ENCODE results near the gene MLN. TPM values are rescaled to one million over a fixed set of nuclear protein-coding genes. Genes with fewer than 3 reads are reported as not detected.

Gene MLN
- polyA plus RNA-seq, 1 of the 3 experiments (the other 2 are of a cell fraction): not detected

DNA sequence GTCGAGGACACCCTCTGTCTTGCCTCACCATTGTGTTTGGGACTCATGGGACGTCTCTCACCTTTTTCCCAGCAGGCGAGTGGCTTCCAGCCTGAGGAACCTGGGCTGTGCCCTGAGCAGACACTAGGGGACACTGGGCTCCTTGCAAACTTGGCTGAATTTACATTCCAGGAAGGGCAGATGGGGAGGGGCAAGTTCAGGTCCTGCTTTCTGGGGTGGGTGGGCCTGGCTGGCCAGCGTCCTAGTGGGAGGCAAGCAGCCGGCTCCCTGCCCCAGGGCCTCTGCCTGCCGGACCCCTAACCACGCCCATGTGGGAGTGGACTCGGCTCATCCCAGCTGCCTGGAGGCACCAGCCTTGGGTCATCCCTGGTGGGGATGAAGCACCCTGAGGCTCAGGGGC is 48.2 kb upstream of the MLN start:
- H3K4me2 ChIP-seq: no peak overlapping the region
- no peak overlapping the region for H3K4me3 ChIP-seq (ENCODE audit: low read depth in 2 of 2, low read length in 1 of 2)
- POLR2A ChIA-PET: no interaction called here
- H3K36me3 ChIP-seq (replicated peaks in 1 of 2; ENCODE audit: control insufficient read depth in 1 of 2, insufficient read depth in 2 of 2, low read length in 1 of 2): no peaks in the 10 kb centered on the region
- CTCF ChIA-PET: interaction anchor here (1.1 to 3.9 kb wide), 2 partner anchors 80 to 203 kb away, joined by 3 to 21 read pairs; no protein-coding TSS in a partner anchor
- no peaks in the 10 kb centered on the region for H3K9me3 ChIP-seq
- H3K9me2 ChIP-seq: no peaks in the 10 kb centered on the region
- H3K79me2 ChIP-seq (ENCODE audit: insufficient read depth): no peaks in the 10 kb centered on the region
- H2AFZ ChIP-seq (ENCODE audit: low read depth): no peak overlapping the region
- no peak overlapping the region for H3K27ac ChIP-seq (ENCODE audit: low read depth in 2 of 2, low read length in 1 of 2)
- no peaks in the 10 kb centered on the region for H3F3A ChIP-seq (replicated peaks; ENCODE audit: insufficient read depth)
- H3K27me3 ChIP-seq (ENCODE audit: insufficient read depth): no peaks in the 10 kb centered on the region
- H3K4me1 ChIP-seq (ENCODE audit: control insufficient read depth in 1 of 2, insufficient read depth in 2 of 2, low read depth in 1 of 2, low read length in 1 of 2): peaks cover 0 to 4% of the 10 kb centered on the region in 2 experiments; a peak in 1 of 4 replicates
- H4K20me1 ChIP-seq (ENCODE audit: insufficient read depth): no peaks in the 10 kb centered on the region
- no peak for DNase-seq
- WGBS (ENCODE audit: low lambda C conversion rate): 56% methylated on average over 8 of the region's 8 CpGs
- TF ChIP-seq, protein P1, sequence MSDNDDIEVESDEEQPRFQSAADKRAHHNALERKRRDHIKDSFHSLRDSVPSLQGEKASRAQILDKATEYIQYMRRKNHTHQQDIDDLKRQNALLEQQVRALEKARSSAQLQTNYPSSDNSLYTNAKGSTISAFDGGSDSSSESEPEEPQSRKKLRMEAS (IDR thresholded peaks at IDR 0.05; ENCODE audit: low read depth): no peak
- TF ChIP-seq FOXJ3 (CRISPR knock-in tag; IDR thresholded peaks at IDR 0.05) (no peak), GABPA (IDR thresholded peaks at IDR 0.05; ENCODE audit: low read depth) (no peak), MXI1 (IDR thresholded peaks at IDR 0.05; ENCODE audit: low read depth, low read length) (no peak), TCF12 (IDR thresholded peaks at IDR 0.05) (no peak), JUND (IDR thresholded peaks at IDR 0.05) (no peak), POLR2AphosphoS5 (IDR thresholded peaks at IDR 0.05; ENCODE audit: low read depth, low read length) (no peak), RAD21 (IDR thresholded peaks at IDR 0.05; ENCODE audit: low read length) (peak; percentile 61), RXRA (IDR thresholded peaks at IDR 0.05; ENCODE audit: borderline replicate concordance, low read depth) (no peak), EP300 (IDR thresholded peaks at IDR 0.05; ENCODE audit: borderline replicate concordance in 1 of 2, low read depth in 1 of 2, low read length in 1 of 2) (no peak), SMC3 (IDR thresholded peaks at IDR 0.05; ENCODE audit: low read depth, low read length) (peak; percentile 40), GATA2 (CRISPR knock-in tag; IDR thresholded peaks at IDR 0.05) (no peak), FOXM1 (IDR thresholded peaks at IDR 0.05; ENCODE audit: low read depth) (no peak), SIN3A (IDR thresholded peaks at IDR 0.05; ENCODE audit: borderline replicate concordance, low read depth, low read length) (no peak), RFX5 (IDR thresholded peaks at IDR 0.05; ENCODE audit: low read length) (no peak), YY1 (IDR thresholded peaks at IDR 0.05; ENCODE audit: low read depth) (no peak), ELF1 (IDR thresholded peaks at IDR 0.05) (no peak), CHD2 (IDR thresholded peaks at IDR 0.05; ENCODE audit: low read length, partially characterized antibody) (no peak), NFIC (IDR thresholded peaks at IDR 0.05; ENCODE audit: borderline replicate concordance) (no peak)
- TF ChIP-seq, protein P2, sequence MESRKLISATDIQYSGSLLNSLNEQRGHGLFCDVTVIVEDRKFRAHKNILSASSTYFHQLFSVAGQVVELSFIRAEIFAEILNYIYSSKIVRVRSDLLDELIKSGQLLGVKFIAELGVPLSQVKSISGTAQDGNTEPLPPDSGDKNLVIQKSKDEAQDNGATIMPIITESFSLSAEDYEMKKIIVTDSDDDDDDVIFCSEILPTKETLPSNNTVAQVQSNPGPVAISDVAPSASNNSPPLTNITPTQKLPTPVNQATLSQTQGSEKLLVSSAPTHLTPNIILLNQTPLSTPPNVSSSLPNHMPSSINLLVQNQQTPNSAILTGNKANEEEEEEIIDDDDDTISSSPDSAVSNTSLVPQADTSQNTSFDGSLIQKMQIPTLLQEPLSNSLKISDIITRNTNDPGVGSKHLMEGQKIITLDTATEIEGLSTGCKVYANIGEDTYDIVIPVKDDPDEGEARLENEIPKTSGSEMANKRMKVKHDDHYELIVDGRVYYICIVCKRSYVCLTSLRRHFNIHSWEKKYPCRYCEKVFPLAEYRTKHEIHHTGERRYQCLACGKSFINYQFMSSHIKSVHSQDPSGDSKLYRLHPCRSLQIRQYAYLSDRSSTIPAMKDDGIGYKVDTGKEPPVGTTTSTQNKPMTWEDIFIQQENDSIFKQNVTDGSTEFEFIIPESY (IDR thresholded peaks at IDR 0.05; ENCODE audit: borderline replicate concordance, low read depth): no peak
- TF ChIP-seq, protein P3, sequence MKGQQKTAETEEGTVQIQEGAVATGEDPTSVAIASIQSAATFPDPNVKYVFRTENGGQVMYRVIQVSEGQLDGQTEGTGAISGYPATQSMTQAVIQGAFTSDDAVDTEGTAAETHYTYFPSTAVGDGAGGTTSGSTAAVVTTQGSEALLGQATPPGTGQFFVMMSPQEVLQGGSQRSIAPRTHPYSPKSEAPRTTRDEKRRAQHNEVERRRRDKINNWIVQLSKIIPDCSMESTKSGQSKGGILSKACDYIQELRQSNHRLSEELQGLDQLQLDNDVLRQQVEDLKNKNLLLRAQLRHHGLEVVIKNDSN (IDR thresholded peaks at IDR 0.05; ENCODE audit: borderline replicate concordance, low read depth): no peak
- TF ChIP-seq, protein P4, sequence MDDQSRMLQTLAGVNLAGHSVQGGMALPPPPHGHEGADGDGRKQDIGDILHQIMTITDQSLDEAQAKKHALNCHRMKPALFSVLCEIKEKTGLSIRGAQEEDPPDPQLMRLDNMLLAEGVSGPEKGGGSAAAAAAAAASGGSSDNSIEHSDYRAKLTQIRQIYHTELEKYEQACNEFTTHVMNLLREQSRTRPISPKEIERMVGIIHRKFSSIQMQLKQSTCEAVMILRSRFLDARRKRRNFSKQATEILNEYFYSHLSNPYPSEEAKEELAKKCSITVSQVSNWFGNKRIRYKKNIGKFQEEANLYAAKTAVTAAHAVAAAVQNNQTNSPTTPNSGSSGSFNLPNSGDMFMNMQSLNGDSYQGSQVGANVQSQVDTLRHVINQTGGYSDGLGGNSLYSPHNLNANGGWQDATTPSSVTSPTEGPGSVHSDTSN (IDR thresholded peaks at IDR 0.05): no peak
- TF ChIP-seq, protein P5, sequence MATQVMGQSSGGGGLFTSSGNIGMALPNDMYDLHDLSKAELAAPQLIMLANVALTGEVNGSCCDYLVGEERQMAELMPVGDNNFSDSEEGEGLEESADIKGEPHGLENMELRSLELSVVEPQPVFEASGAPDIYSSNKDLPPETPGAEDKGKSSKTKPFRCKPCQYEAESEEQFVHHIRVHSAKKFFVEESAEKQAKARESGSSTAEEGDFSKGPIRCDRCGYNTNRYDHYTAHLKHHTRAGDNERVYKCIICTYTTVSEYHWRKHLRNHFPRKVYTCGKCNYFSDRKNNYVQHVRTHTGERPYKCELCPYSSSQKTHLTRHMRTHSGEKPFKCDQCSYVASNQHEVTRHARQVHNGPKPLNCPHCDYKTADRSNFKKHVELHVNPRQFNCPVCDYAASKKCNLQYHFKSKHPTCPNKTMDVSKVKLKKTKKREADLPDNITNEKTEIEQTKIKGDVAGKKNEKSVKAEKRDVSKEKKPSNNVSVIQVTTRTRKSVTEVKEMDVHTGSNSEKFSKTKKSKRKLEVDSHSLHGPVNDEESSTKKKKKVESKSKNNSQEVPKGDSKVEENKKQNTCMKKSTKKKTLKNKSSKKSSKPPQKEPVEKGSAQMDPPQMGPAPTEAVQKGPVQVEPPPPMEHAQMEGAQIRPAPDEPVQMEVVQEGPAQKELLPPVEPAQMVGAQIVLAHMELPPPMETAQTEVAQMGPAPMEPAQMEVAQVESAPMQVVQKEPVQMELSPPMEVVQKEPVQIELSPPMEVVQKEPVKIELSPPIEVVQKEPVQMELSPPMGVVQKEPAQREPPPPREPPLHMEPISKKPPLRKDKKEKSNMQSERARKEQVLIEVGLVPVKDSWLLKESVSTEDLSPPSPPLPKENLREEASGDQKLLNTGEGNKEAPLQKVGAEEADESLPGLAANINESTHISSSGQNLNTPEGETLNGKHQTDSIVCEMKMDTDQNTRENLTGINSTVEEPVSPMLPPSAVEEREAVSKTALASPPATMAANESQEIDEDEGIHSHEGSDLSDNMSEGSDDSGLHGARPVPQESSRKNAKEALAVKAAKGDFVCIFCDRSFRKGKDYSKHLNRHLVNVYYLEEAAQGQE (IDR thresholded peaks at IDR 0.05; ENCODE audit: low read depth, low read length): no peak
- TF ChIP-seq, protein P6, sequence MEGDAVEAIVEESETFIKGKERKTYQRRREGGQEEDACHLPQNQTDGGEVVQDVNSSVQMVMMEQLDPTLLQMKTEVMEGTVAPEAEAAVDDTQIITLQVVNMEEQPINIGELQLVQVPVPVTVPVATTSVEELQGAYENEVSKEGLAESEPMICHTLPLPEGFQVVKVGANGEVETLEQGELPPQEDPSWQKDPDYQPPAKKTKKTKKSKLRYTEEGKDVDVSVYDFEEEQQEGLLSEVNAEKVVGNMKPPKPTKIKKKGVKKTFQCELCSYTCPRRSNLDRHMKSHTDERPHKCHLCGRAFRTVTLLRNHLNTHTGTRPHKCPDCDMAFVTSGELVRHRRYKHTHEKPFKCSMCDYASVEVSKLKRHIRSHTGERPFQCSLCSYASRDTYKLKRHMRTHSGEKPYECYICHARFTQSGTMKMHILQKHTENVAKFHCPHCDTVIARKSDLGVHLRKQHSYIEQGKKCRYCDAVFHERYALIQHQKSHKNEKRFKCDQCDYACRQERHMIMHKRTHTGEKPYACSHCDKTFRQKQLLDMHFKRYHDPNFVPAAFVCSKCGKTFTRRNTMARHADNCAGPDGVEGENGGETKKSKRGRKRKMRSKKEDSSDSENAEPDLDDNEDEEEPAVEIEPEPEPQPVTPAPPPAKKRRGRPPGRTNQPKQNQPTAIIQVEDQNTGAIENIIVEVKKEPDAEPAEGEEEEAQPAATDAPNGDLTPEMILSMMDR (IDR thresholded peaks at IDR 0.05): peak; percentile 55
- H3K9ac ChIP-seq: no peak overlapping the region

Data from SK-N-SH (cell line).